ENCODE data around the gene ART4. TPM values are rescaled to one million over a fixed set of nuclear protein-coding genes. Genes with fewer than 3 reads are reported as not detected.

The ART4 gene
- total RNA-seq, 1 experiment from 2014 or later: not detected

GRCh38 chr12:14780859-14781258 is 62.5 kb downstream of the ART4 start:
- DNase-seq (ENCODE audit: low read depth, low spot score): no peak
- in situ Hi-C loops (cut with HindIII; ENCODE audit: low pct_unique_long_range_greater_than_20kb, low sequenced_read_pairs): no loop called here

- in situ Hi-C loops (cut with HindIII; ENCODE audit: low pct_unique_long_range_greater_than_20kb, low sequenced_read_pairs): no loop called here
- DNase-seq (ENCODE audit: low read depth, low spot score): no peak
Measured at GRCh38 chr12:14779834-14780233, 63.5 kb downstream of the ART4 start.

GRCh38 chr12:14777271-14777670 is 66.1 kb downstream of the ART4 start:
- peak; percentile 90 for DNase-seq (ENCODE audit: low read depth, low spot score)
- in situ Hi-C loops (cut with HindIII; ENCODE audit: low pct_unique_long_range_greater_than_20kb, low sequenced_read_pairs): no loop called here

GRCh38 chr12:14776236-14776961 is 66.9 kb downstream of the ART4 start:
- peak; percentile 63 for DNase-seq (ENCODE audit: low read depth, low spot score)
- in situ Hi-C loops (cut with HindIII; ENCODE audit: low pct_unique_long_range_greater_than_20kb, low sequenced_read_pairs): no loop called here

- no peak for DNase-seq (ENCODE audit: low read depth, low spot score)
- in situ Hi-C loops (cut with HindIII; ENCODE audit: low pct_unique_long_range_greater_than_20kb, low sequenced_read_pairs): no loop called here
Measured at GRCh38 chr12:14775636-14775980, 67.7 kb downstream of the ART4 start.

Other genes with a start within 250 kb of the ART4 start
- gene GUCY2C, start 146.9 kb downstream of the ART4 start, total RNA-seq (2014; rRNA removed; shearing (Covaris generic)): 0.03 and 0.11 TPM in 2 replicates
- gene WBP11, start 40.0 kb downstream of the ART4 start, total RNA-seq (2014; rRNA removed; shearing (Covaris generic)): 33.2 and 33.7 TPM in 2 replicates
- gene C12orf60, start 39.9 kb downstream of the ART4 start, total RNA-seq (2014; rRNA removed; shearing (Covaris generic)): 14.1 and 15.9 TPM in 2 replicates
- 0.24 TPM in 1 of 2 replicates, not detected in the other for gene SMCO3, start 29.3 kb downstream of the ART4 start, total RNA-seq (2014; rRNA removed; shearing (Covaris generic))
- 402 and 415 TPM in 2 replicates for gene MGP, start 42.3 kb upstream of the ART4 start, total RNA-seq (2014; rRNA removed; shearing (Covaris generic))
- 0.61 and 0.74 TPM in 2 replicates for gene ERP27, start 95.0 kb upstream of the ART4 start, total RNA-seq (2014; rRNA removed; shearing (Covaris generic))
- 0.63 and 2.6 TPM in 2 replicates for gene ARHGDIB, start 118.1 kb upstream of the ART4 start, total RNA-seq (2014; rRNA removed; shearing (Covaris generic))
- gene PDE6H, start 129.5 kb upstream of the ART4 start, total RNA-seq (2014; rRNA removed; shearing (Covaris generic)): not detected in 2 replicates

Measured in SK-MEL-5 (cell line).